Small intestine (tissue), 7 donors: ENCODE data around the gene IGF2BP2. TPM values are rescaled to one million over a fixed set of nuclear protein-coding genes. Genes with fewer than 3 reads are reported as not detected.
"Not testable (repeated sequence)": the region's sequence is repeated elsewhere in the genome, so short reads cannot be mapped to it uniquely, and the experiment has no call there.

Experiments
- DNase-seq, 2 donors: peaks; one replicate each; pipeline versions ENCODE4 v3.0.0 to v3.0.0-alpha.2; 2013
- FAIRE-seq: peaks from 2 replicates; lab custom pipeline; 2012; peaks lifted over from hg19 to GRCh38; lab: Jason Lieb, UNC
- H3K27ac ChIP-seq, 3 donors: one replicate each; pipeline ENCODE4 v1.5.1; 2013; ENCODE audit warnings: low read length in 2 of 3, mild to moderate bottlenecking in 2 of 3, control low read depth in 1 of 3, inconsistent platforms in 1 of 3, low read depth in 1 of 3, moderate library complexity in 1 of 3
- H3K27me3 ChIP-seq, 3 donors: one replicate each; pipeline ENCODE4 v1.6.1; 2013; ENCODE audit warnings: low read length in 3 of 3, inconsistent platforms in 1 of 3; ENCODE audit not compliant: control insufficient read depth in 3 of 3, insufficient read depth in 3 of 3
- H3K36me3 ChIP-seq, 3 donors: one replicate each; pipeline ENCODE4 v1.6.1; 2013; ENCODE audit warnings: low read length in 3 of 3, inconsistent platforms in 1 of 3, low read depth in 1 of 3, mild to moderate bottlenecking in 1 of 3, moderate library complexity in 1 of 3; ENCODE audit not compliant: control insufficient read depth in 3 of 3, insufficient read depth in 2 of 3
- H3K4me1 ChIP-seq, 3 donors: one replicate each; pipeline ENCODE4 v1.6.1; 2013; ENCODE audit warnings: low read length in 2 of 3, inconsistent platforms in 1 of 3, low read depth in 1 of 3, mild to moderate bottlenecking in 1 of 3, moderate library complexity in 1 of 3; ENCODE audit not compliant: control insufficient read depth in 3 of 3, insufficient read depth in 2 of 3
- H3K4me3 ChIP-seq, 3 donors: one replicate each; pipeline ENCODE4 v1.5.1; 2013; ENCODE audit warnings: low read length in 3 of 3, control low read depth in 1 of 3, inconsistent platforms in 1 of 3, low read depth in 1 of 3, mild to moderate bottlenecking in 1 of 3, moderate library complexity in 1 of 3
- H3K9me3 ChIP-seq, 2 donors: one replicate each; pipeline ENCODE4 v1.6.1; 2013; ENCODE audit warnings: low read depth in 1 of 2, low read length in 1 of 2; ENCODE audit not compliant: control insufficient read depth in 2 of 2, insufficient read depth in 1 of 2
- WGBS, 3 donors: extraction: QIAGEN DNeasy Blood & Tissue Kit; methylation state at CpG; one replicate each; pipeline ENCODE4 v1.1.7; 2013; 5-methylcytosine and 5-hydroxymethylcytosine counted together
- polyA plus RNA-seq, 4 donors: library from polyadenylated mRNA; stranded (reverse) in 3 of 4; unstranded in 1 of 4; fragments of 200-250 nt in 3 of 4; fragments of 120-200 nt in 1 of 4; gene quantifications; one replicate each; pipeline versions ENCODE4 v1.2.1 to v1.2.3, GENCODE V29; 2013
- donor health status: healthy with polysubstance abuse.
- donor health status: control.
- donor health status: control.
- donor health status: Bipolar disorder and iron deficiency.
- donor health status: healthy.

Gene IGF2BP2
- polyA plus RNA-seq, 4 donors, result 12.1 to 93.8 (median 22.9) TPM

DNA sequence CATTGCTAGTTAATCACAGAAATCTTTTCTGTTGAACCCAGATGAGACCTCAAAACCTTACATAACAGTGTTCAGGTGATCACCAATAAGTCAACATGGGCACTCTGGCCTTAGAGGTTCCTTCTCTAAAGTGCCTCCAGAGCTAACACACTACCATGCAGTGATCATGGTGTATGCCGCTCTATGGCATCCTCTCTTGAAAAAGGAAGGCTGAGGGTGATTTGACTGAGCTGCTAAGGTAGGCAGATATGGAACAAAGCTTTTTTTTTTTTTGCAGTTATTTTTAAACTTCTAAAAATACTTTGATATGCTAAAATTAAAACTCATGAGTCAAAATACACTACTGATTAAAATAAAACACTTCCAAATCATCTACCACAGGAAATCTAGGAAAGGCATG, 46.0 kb downstream of the IGF2BP2 start:
- no peak overlapping the region for H3K27ac ChIP-seq
- FAIRE-seq, result no peak
- H3K4me1 ChIP-seq, result no peaks in the 10 kb centered on the region
- no peaks in the 10 kb centered on the region for H3K27me3 ChIP-seq
- H3K4me3 ChIP-seq, result no peak overlapping the region
- H3K9me3 ChIP-seq, result no peaks in the 10 kb centered on the region
- peaks cover 0 to 6% (median 0%) of the 10 kb centered on the region in 3 donors for H3K36me3 ChIP-seq
- DNase-seq, result no peak
- 97 to 100% (median 97%) methylated on average over 1 of the region's 1 CpG for WGBS, 3 donors

DNA sequence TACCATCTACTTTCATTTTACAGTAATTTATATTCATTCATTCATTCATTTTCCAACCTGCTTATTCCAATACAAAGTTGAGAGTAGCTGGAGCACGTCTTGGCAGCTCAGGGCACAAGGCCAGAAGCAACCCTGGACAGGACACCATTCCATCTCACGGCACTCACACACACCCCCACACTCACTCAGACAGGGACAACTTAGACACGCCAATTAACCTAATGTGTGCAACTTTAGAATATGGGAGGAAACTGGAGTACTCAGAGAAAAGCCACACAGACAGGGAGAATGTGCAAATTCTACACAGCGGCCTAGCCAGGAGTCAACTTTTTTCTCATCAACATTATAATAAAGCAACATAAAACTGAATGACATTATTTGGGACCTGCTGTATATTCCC, 46.7 kb downstream of the IGF2BP2 start:
- Histone ChIP-seq H3K36me3 (peaks cover 0 to 3% (median 0%) of the 10 kb centered on the region in 3 donors), H3K4me3 (no peak overlapping the region), H3K9me3 (no peaks in the 10 kb centered on the region), H3K4me1 (no peaks in the 10 kb centered on the region), H3K27me3 (no peaks in the 10 kb centered on the region), H3K27ac (no peak overlapping the region)
- WGBS, 3 donors, result 89 to 94% (median 91%) methylated on average over 4 of the region's 4 CpGs
- no peak for FAIRE-seq
- DNase-seq, result no peak

DNA sequence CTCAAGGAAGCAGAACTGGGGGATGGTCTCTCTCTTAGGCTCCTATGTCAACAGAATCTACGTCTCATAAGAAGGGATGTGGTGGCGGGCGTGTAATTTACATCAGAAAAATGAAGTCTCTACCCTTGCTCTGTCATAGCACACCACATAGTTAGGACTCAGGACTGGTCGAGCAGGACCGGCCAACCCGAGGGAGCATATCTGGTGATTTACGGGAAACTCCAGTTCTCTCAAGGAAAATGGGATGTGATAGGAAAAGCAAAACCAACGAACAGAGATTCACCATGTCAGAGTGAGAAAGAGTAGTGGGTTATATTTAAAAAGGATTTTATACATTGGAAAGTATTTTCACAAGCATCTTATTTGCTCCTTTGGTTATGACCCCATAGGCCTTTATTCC, 54.7 kb downstream of the IGF2BP2 start:
- Histone ChIP-seq H3K4me3 (no peak overlapping the region), H3K4me1 (peaks cover 0 to 8% (median 0%) of the 10 kb centered on the region in 3 donors), H3K27me3 (no peaks in the 10 kb centered on the region), H3K27ac (no peak overlapping the region), H3K36me3 (peaks cover 0 to 4% (median 0%) of the 10 kb centered on the region in 3 donors), H3K9me3 (no peaks in the 10 kb centered on the region)
- 86 to 89% (median 88%) methylated on average over 8 of the region's 8 CpGs for WGBS, 3 donors
- DNase-seq (no peak), FAIRE-seq (no peak)

GRCh38 chr3:185768578-185768982, 56.3 kb downstream of the IGF2BP2 start:
- not testable (repeated sequence) for H3K36me3 ChIP-seq, H3K27ac ChIP-seq, H3K4me3 ChIP-seq, FAIRE-seq, H3K9me3 ChIP-seq, H3K27me3 ChIP-seq
- H3K4me1 ChIP-seq, result peaks cover 0 to 10% (median 7%) of the 10 kb centered on the region in 3 donors
- WGBS, 3 donors, result 34 to 63% (median 36%) methylated on average over 4 of the region's 4 CpGs
- DNase-seq, result peak; percentile 75 to 79

- H3K27me3 ChIP-seq, result no peaks in the 10 kb centered on the region
- H3K36me3 ChIP-seq, result peaks cover 0 to 4% (median 0%) of the 10 kb centered on the region in 3 donors
- WGBS, 3 donors, result 67 to 72% (median 72%) methylated on average over 3 of the region's 3 CpGs
- FAIRE-seq (no peak), DNase-seq (no peak)
- no peak overlapping the region for H3K4me3 ChIP-seq
- no peak overlapping the region for H3K27ac ChIP-seq
- H3K9me3 ChIP-seq, result no peaks in the 10 kb centered on the region
- H3K4me1 ChIP-seq, result peaks cover 0 to 10% (median 7%) of the 10 kb centered on the region in 3 donors
Observed at GRCh38 chr3:185767002-185767688, 57.7 kb downstream of the IGF2BP2 start.

- Histone ChIP-seq H3K27ac (no peak overlapping the region), H3K27me3 (no peaks in the 10 kb centered on the region), H3K9me3 (no peaks in the 10 kb centered on the region), H3K4me1 (peaks cover 0 to 10% (median 7%) of the 10 kb centered on the region in 3 donors), H3K36me3 (peaks cover 0 to 4% (median 0%) of the 10 kb centered on the region in 3 donors), H3K4me3 (no peak overlapping the region)
- no peak for FAIRE-seq
- DNase-seq, result peak in 1 of 2 donors; percentile 56
- 57 to 77% (median 70%) methylated on average over 5 of the region's 5 CpGs for WGBS, 3 donors
Observed at GRCh38 chr3:185766329-185767001, 58.4 kb downstream of the IGF2BP2 start.

GRCh38 chr3:185764980-185765370, 59.9 kb downstream of the IGF2BP2 start:
- FAIRE-seq, result no peak
- 24 to 57% (median 54%) methylated on average over 3 of the region's 3 CpGs for WGBS, 3 donors
- H3K27ac ChIP-seq, result no peak overlapping the region
- peaks cover 0 to 4% (median 0%) of the 10 kb centered on the region in 3 donors for H3K36me3 ChIP-seq
- H3K27me3 ChIP-seq, result no peaks in the 10 kb centered on the region
- DNase-seq, result no peak
- H3K9me3 ChIP-seq, result no peaks in the 10 kb centered on the region
- peaks cover 0 to 15% (median 7%) of the 10 kb centered on the region in 3 donors for H3K4me1 ChIP-seq
- H3K4me3 ChIP-seq, result no peak overlapping the region

GRCh38 chr3:185764163-185764979, 60.5 kb downstream of the IGF2BP2 start:
- Histone ChIP-seq H3K4me3 (no peak overlapping the region), H3K4me1 (peaks cover 0 to 16% (median 7%) of the 10 kb centered on the region in 3 donors), H3K36me3 (peaks cover 0 to 4% (median 0%) of the 10 kb centered on the region in 3 donors), H3K27ac (peak overlapping the region in 1 of 3 donors; percentile 43), H3K9me3 (no peaks in the 10 kb centered on the region), H3K27me3 (no peaks in the 10 kb centered on the region)
- DNase-seq, result no peak
- 40 to 62% (median 62%) methylated on average over 6 of the region's 6 CpGs for WGBS, 3 donors
- no peak for FAIRE-seq
